OCI-LY7 (cell line): ENCODE results near the gene TRPM3. TPM values are rescaled to one million over a fixed set of nuclear protein-coding genes. Genes with fewer than 3 reads are reported as not detected.

Experiments used
- BruUV-seq: library from RNA; stranded (reverse); fragments of 400-500 nt; replicated peaks from 2 replicates; lab custom pipeline; 2021; lab: Mats Ljungman, UMichigan
- CTCF ChIA-PET: fragments of 300-600 bp; sonication (Branson Sonifier 250); formaldehyde crosslinking; loops from one replicate; lab custom pipeline; 2022; ENCODE audit warnings: antibody characterized with exemption; ENCODE audit not compliant: unreplicated experiment; lab: Charles Lee
- POLR2A ChIA-PET: fragments of 300-600 bp; sonication (Branson Sonifier 250); formaldehyde crosslinking; loops from one replicate; lab custom pipeline; 2022; ENCODE audit warnings: antibody characterized with exemption; lab: Charles Lee
- DNase-seq: peaks from one replicate; pipeline ENCODE4 v3.0.0-alpha.2; 2015; ENCODE audit warnings: low spot score
- H2AFZ ChIP-seq: fragments of 200-600 bp; sonication (generic), shearing (Covaris generic); 2 replicates; pipeline ENCODE4 v1.6.1; 2014; ENCODE audit warnings: mild to moderate bottlenecking, antibody characterized with exemption, low read length, moderate library complexity
- H3K27ac ChIP-seq: fragments of 200-600 bp; sonication (generic); 2 replicates; pipeline ENCODE4 v1.5.1; 2014; ENCODE audit warnings: mixed run types, low read depth, mild to moderate bottlenecking, moderate library complexity, low read length, inconsistent platforms; ENCODE audit not compliant: poor library complexity, severe bottlenecking
- H3K36me3 ChIP-seq: fragments of 200-600 bp; sonication (generic); 2 replicates; pipeline ENCODE4 v1.6.1; 2014; ENCODE audit warnings: mild to moderate bottlenecking, antibody characterized with exemption, low read length, moderate library complexity, mixed read lengths; ENCODE audit not compliant: insufficient read depth
- H3K4me1 ChIP-seq: fragments of 200-600 bp; sonication (generic); 2 replicates; pipeline ENCODE4 v1.5.1; 2014; ENCODE audit warnings: mild to moderate bottlenecking, low read length; ENCODE audit not compliant: insufficient read depth, poor library complexity, severe bottlenecking
- H3K4me2 ChIP-seq: fragments of 200-600 bp; sonication (generic); 2 replicates; pipeline ENCODE4 v1.6.1; 2014; ENCODE audit warnings: mild to moderate bottlenecking, low read length
- H3K4me3 ChIP-seq: fragments of 200-600 bp; sonication (generic); 2 replicates; pipeline ENCODE4 v1.5.1; 2014; ENCODE audit warnings: mild to moderate bottlenecking, low read depth, low read length; ENCODE audit not compliant: poor library complexity, severe bottlenecking
- H3K79me2 ChIP-seq: fragments of 200-600 bp; sonication (generic); 2 replicates; pipeline ENCODE4 v1.6.1; 2016; ENCODE audit warnings: low read depth, mild to moderate bottlenecking, low read length, moderate library complexity, mixed read lengths; ENCODE audit not compliant: insufficient read depth
- H3K9me2 ChIP-seq: fragments of 200-600 bp; sonication (generic); 2 replicates; pipeline ENCODE4 v1.6.1; 2016; ENCODE audit warnings: mild to moderate bottlenecking, low read length, mixed read lengths; ENCODE audit not compliant: insufficient read depth
- H3K9me3 ChIP-seq: fragments of 200-600 bp; sonication (generic); 2 replicates; pipeline ENCODE4 v1.6.1; 2014; ENCODE audit warnings: mild to moderate bottlenecking, mixed run types, low read length, mixed read lengths
- H4K20me1 ChIP-seq: fragments of 200-600 bp; sonication (generic); 2 replicates; pipeline ENCODE4 v1.6.1; 2014; ENCODE audit warnings: mild to moderate bottlenecking, antibody characterized with exemption, low read length, moderate library complexity, mixed read lengths; ENCODE audit not compliant: insufficient read depth
- CTCF ChIP-seq: fragments of 200-600 bp; sonication (generic); conservative IDR thresholded peaks from 2 replicates; pipeline ENCODE4 v1.5.1; 2014; ENCODE audit warnings: mild to moderate bottlenecking, antibody characterized with exemption, low read length, moderate library complexity, mixed read lengths
- EZH2phosphoT487 ChIP-seq: fragments of 200-600 bp; sonication (generic); IDR thresholded peaks from 2 replicates; pipeline ENCODE4 v1.6.1; 2018; ENCODE audit warnings: low read depth, borderline replicate concordance, mild to moderate bottlenecking, mixed run types, antibody characterized with exemption, low read length, moderate library complexity, mixed read lengths
- intact Hi-C: fragments of 100-400 bp; cut with micrococcal nuclease; formaldehyde crosslinking; loops from one replicate; pipeline ENCODE4 v1.10.0; 2022; ENCODE audit not compliant: unreplicated experiment
- total RNA-seq, 2 experiments: library from RNA; depleted of rRNA in 1 of 2; stranded (reverse); fragments of >200 nt in 1 of 2; shearing (Covaris generic) in 1 of 2; gene quantifications; 2 replicates each; pipeline ENCODE4 v1.2.3, GENCODE V29; 2014 to 2022

TRPM3 gene
- total RNA-seq, 2 experiments from 2014 or later = not detected

DNA sequence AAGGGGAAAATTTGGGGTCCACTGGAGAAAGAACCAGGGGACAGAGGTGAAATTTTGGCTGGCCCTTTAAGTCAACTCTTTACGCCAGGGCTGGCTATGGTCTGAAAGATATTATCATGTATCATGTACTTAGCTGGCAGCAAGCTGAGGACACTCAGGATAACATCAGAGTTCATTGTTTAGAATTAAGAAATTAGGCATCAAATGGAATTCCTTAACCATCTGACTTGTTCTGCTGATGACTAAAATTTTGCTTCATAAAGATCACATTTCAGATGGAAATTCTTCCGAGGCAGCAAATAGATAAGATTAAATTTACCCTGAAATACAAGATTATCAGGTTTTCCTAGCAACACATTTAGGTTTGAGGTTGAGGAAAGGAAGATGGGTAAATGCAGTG, 437.6 kb downstream of the TRPM3 start:
- Histone ChIP-seq H3K9me3 (no peaks in the 10 kb centered on the region), H4K20me1 (no peaks in the 10 kb centered on the region), H3K4me2 (no peak overlapping the region), H2AFZ (no peak overlapping the region), H3K27ac (no peak overlapping the region), H3K9me2 (no peaks in the 10 kb centered on the region), H3K4me3 (no peak overlapping the region), H3K4me1 (no peaks in the 10 kb centered on the region), H3K36me3 (no peaks in the 10 kb centered on the region), H3K79me2 (no peaks in the 10 kb centered on the region)
- ChIA-PET POLR2A (no interaction called here), CTCF (no interaction called here)
- no peak for DNase-seq
- BruUV-seq = no TSS peak
- TF ChIP-seq EZH2phosphoT487 = no peak
- TF ChIP-seq CTCF = no peak
- intact Hi-C loops = no loop called here

- no peaks in the 10 kb centered on the region for H3K9me2 ChIP-seq
- H3K4me2 ChIP-seq = no peak overlapping the region
- no peak overlapping the region for H2AFZ ChIP-seq
- H3K9me3 ChIP-seq = no peaks in the 10 kb centered on the region
- H3K4me3 ChIP-seq = no peak overlapping the region
- H4K20me1 ChIP-seq = no peaks in the 10 kb centered on the region
- no peak for DNase-seq
- intact Hi-C loops = no loop called here
- BruUV-seq = no TSS peak
- ChIA-PET POLR2A (interaction anchor here (0.6 kb wide), 2 partner anchors 65 to 555 kb away, joined by 3 to 4 read pairs; no protein-coding TSS in a partner anchor), CTCF (no interaction called here)
- no peaks in the 10 kb centered on the region for H3K4me1 ChIP-seq
- no peak overlapping the region for H3K27ac ChIP-seq
- H3K79me2 ChIP-seq = no peaks in the 10 kb centered on the region
- TF ChIP-seq CTCF (no peak), EZH2phosphoT487 (no peak)
- no peaks in the 10 kb centered on the region for H3K36me3 ChIP-seq
These were observed 439.1 kb downstream of the TRPM3 start for GRCh38 chr9:70682298-70682697.

DNA sequence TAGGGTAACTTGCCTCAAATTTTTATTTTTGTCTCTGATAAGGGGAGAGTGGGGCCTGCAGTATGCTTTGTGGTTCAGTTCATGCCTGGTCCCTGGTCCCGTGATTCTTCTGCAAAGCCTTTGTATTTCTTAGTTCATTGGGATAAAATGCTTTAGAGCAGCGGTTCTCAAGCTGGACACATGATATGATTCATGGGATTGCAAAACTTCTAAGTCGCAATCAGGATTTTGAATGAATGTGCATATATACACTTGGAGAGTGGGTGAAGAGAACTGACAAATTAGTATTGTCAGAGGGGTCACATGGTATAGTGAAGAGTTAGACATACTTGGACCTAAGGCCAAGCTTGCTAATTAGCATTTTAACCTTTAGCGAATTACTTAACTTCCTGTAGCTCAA, 441.6 kb downstream of the TRPM3 start:
- intact Hi-C loops = no loop called here
- BruUV-seq = no TSS peak
- Histone ChIP-seq H3K36me3 (no peaks in the 10 kb centered on the region), H4K20me1 (no peaks in the 10 kb centered on the region), H3K27ac (no peak overlapping the region), H3K4me2 (no peak overlapping the region), H3K9me3 (no peaks in the 10 kb centered on the region), H3K4me3 (no peak overlapping the region), H3K4me1 (no peaks in the 10 kb centered on the region), H3K9me2 (no peaks in the 10 kb centered on the region), H3K79me2 (no peaks in the 10 kb centered on the region), H2AFZ (no peak overlapping the region)
- TF ChIP-seq CTCF (no peak), EZH2phosphoT487 (no peak)
- no peak for DNase-seq
- POLR2A ChIA-PET = no interaction called here
- CTCF ChIA-PET = no interaction called here
